ENCODE measurements around the gene RNF13. TPM values are rescaled to one million over a fixed set of nuclear protein-coding genes. Genes with fewer than 3 reads are reported as not detected.
"Not testable (repeated sequence)": the region's sequence is repeated elsewhere in the genome, so short reads cannot be mapped to it uniquely, and the experiment has no call there.

Gene RNF13
- total RNA-seq, 1 donor from 2014 or later, result 27.1 TPM

GRCh38 chr3:149920119-149920518 lies 107.1 kb downstream of the RNF13 start:
- no peak for DNase-seq (ENCODE audit: low read depth)
- H3K4me3 ChIP-seq (ENCODE audit: low read depth, low read length), result no peak overlapping the region
- TF ChIP-seq CTCF (conservative IDR thresholded peaks at IDR 0.05; ENCODE audit: low read depth, low read length), result no peak

DNA sequence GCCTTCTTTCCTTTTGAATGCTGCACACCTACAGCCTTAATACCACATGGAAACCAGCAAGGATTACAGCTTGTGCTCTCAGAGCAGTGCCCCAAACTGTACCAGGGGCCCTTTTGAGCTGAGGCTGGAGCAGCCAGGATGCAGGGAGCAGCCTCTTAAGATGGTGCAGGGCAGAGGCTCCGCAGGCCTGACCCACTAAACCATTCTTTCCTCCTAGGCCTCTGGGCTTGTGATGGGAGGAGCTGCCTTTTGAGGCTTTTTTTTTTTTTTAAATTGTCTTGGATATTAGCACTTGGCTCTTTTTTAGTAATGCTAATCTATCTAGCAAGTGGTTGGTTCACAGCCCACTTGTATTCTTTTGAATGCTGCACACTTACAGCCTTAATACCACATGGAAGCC lies 120.0 kb downstream of the RNF13 start:
- DNase-seq (ENCODE audit: low read depth), result no peak
- TF ChIP-seq CTCF (conservative IDR thresholded peaks at IDR 0.05; ENCODE audit: low read depth, low read length), result no peak
- no peak overlapping the region for H3K4me3 ChIP-seq (ENCODE audit: low read depth, low read length)

GRCh38 chr3:149933858-149934257 lies 120.8 kb downstream of the RNF13 start:
- no peak for DNase-seq (ENCODE audit: low read depth)
- TF ChIP-seq CTCF (conservative IDR thresholded peaks at IDR 0.05; ENCODE audit: low read depth, low read length), result no peak
- no peak overlapping the region for H3K4me3 ChIP-seq (ENCODE audit: low read depth, low read length)

DNA sequence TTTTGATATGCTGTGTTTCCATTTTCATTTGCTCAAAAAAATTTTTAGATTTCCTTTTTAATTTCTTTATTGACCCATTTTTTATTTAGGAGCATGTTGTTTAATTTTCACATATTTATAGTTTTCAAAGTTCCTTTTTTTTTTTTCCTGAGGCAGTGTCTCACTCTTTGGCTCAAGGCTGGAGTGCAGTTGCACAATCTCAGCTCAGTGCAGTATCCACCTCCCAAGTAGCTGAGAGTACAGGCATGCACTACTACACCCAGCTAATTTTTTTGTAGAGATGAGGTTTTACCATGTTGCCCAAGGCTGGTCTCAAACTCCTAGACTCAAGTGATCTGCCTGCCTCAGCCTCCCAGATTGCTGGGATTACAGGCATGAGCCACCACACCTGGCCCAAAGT lies 121.5 kb downstream of the RNF13 start:
- no peak overlapping the region for H3K4me3 ChIP-seq (ENCODE audit: low read depth, low read length)
- TF ChIP-seq CTCF (conservative IDR thresholded peaks at IDR 0.05; ENCODE audit: low read depth, low read length), result no peak
- peak; percentile 41 for DNase-seq (ENCODE audit: low read depth)

DNA sequence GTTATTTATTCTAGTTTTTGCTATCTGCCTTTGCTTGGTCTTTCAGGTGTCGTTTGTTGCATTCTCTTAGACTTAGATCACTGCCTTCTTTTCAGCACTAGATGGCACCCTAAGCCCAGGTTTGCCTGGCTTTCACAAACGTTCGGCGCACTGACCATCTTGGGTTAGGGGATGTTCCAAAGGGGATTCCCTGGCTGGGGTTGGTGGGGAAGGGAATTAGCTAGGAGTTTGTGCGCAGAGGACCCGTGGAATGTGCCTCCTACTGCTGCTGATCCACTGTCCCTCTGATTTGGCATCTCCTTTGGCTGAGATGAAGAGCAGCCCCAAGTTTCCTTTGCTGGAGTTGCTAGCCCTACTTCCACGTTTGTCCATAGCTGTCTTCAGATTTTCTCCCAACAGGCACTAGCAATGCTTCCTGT lies 123.8 kb downstream of the RNF13 start:
- DNase-seq (ENCODE audit: low read depth), result no peak
- peak; percentile 88 for TF ChIP-seq CTCF (conservative IDR thresholded peaks at IDR 0.05; ENCODE audit: low read depth, low read length)
- peak overlapping the region; percentile 37 for H3K4me3 ChIP-seq (ENCODE audit: low read depth, low read length)

GRCh38 chr3:149938392-149939055 lies 125.5 kb downstream of the RNF13 start:
- not testable (repeated sequence) for H3K4me3 ChIP-seq (ENCODE audit: low read depth, low read length); DNase-seq (ENCODE audit: low read depth)

GRCh38 chr3:149941186-149941585 lies 128.2 kb downstream of the RNF13 start:
- no peak for DNase-seq (ENCODE audit: low read depth)
- no peak for TF ChIP-seq CTCF (conservative IDR thresholded peaks at IDR 0.05; ENCODE audit: low read depth, low read length)
- H3K4me3 ChIP-seq (ENCODE audit: low read depth, low read length), result no peak overlapping the region

All from epithelial cell of proximal tubule (primary cell).